ENCODE measurements around the gene STK16.

Gene STK16

DNA sequence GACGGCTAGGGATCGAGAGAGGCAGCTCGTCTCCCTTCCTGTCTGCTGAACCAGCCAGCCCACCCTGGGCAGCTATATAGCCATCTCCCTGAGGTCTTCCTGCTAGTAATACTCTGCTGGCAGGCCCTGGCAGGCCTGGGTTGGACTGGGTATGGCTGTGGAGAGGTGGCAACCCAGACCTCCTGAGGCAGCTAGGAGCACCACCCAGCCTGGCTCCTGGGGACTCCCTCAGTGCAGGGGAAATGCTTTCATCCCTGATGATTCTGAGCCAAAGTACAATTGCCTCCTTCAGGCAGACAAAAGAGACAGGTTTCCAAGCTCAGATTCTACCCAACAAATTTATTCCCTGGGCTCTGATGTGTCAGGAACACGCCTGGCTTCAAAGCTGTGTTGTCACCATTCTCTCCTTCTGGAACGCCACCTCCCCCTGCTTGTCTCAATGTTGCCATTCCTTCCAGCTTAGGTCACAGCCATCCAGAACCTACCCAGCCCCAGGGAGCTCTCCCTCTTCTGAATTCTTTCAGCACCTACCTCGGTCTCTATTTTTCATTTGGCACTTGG is 29.2 kb downstream of the STK16 start:
- no peak overlapping the region for H3K4me3 ChIP-seq (ENCODE audit: low read length)
- 47% methylated on average over 6 of the region's 6 CpGs for WGBS
- H3K27ac ChIP-seq (ENCODE audit: low read depth, low read length): peak overlapping the region; percentile 59
- peaks cover 20% of the 10 kb centered on the region for H3K4me1 ChIP-seq (ENCODE audit: insufficient read depth, low read length)
- H3K27me3 ChIP-seq (ENCODE audit: insufficient read depth, low read length): no peaks in the 10 kb centered on the region
- H3K36me3 ChIP-seq (ENCODE audit: insufficient read depth, low read length): no peaks in the 10 kb centered on the region
- H3K9me3 ChIP-seq (ENCODE audit: insufficient read depth, low read depth, low read length): no peaks in the 10 kb centered on the region
- peak overlapping the region; percentile 12; the same call in 1 of the 2 replicates for H3K9ac ChIP-seq (ENCODE audit: low read depth, low read length)

GRCh38 chr2:219277703-219278654 is 32.7 kb downstream of the STK16 start:
- Histone ChIP-seq H3K4me1 (ENCODE audit: insufficient read depth, low read length) (peaks cover 20% of the 10 kb centered on the region), H3K4me3 (ENCODE audit: low read length) (peak overlapping the region; percentile 62)
- WGBS: 31% methylated on average over 25 of the region's 25 CpGs

GRCh38 chr2:219278655-219279150 is 33.4 kb downstream of the STK16 start:
- Histone ChIP-seq H3K4me3 (ENCODE audit: low read length) (peak overlapping the region; percentile 62), H3K4me1 (ENCODE audit: insufficient read depth, low read length) (peaks cover 20% of the 10 kb centered on the region), H3K9me3 (ENCODE audit: insufficient read depth, low read depth, low read length) (no peaks in the 10 kb centered on the region), H3K27ac (ENCODE audit: low read depth, low read length) (peak overlapping the region; percentile 75; the same call in 1 of the 2 replicates), H3K27me3 (ENCODE audit: insufficient read depth, low read length) (no peaks in the 10 kb centered on the region), H3K9ac (ENCODE audit: low read depth, low read length) (peak overlapping the region; percentile 32; the same call in 1 of the 2 replicates), H3K36me3 (ENCODE audit: insufficient read depth, low read length) (peaks cover 13% of the 10 kb centered on the region)
- WGBS: 14% methylated on average over 6 of the region's 9 CpGs

More at GRCh38 chr2:219277703-219278654, 32.7 kb downstream of the STK16 start:
- peak overlapping the region; percentile 75; the same call in 1 of the 2 replicates for H3K27ac ChIP-seq (ENCODE audit: low read depth, low read length)
- no peaks in the 10 kb centered on the region for H3K9me3 ChIP-seq (ENCODE audit: insufficient read depth, low read depth, low read length)
- H3K36me3 ChIP-seq (ENCODE audit: insufficient read depth, low read length): peaks cover 12% of the 10 kb centered on the region
- no peaks in the 10 kb centered on the region for H3K27me3 ChIP-seq (ENCODE audit: insufficient read depth, low read length)
- H3K9ac ChIP-seq (ENCODE audit: low read depth, low read length): no peak overlapping the region

- Histone ChIP-seq H3K4me3 (ENCODE audit: low read length) (peak within 1 kb of the TSS; percentile 62), H3K4me1 (ENCODE audit: insufficient read depth, low read length) (peaks cover 17% of the 10 kb centered on the region), H3K9me3 (ENCODE audit: insufficient read depth, low read depth, low read length) (no peaks in the 10 kb centered on the region), H3K36me3 (ENCODE audit: insufficient read depth, low read length) (peaks cover 13% of the 10 kb centered on the region), H3K27me3 (ENCODE audit: insufficient read depth, low read length) (no peaks in the 10 kb centered on the region), H3K27ac (ENCODE audit: low read depth, low read length) (peak within 1 kb of the TSS; percentile 75; the same call in 1 of the 2 replicates), H3K9ac (ENCODE audit: low read depth, low read length) (peak within 1 kb of the TSS; percentile 32)
- whole genome bisulfite sequencing: under 1% methylated on average over 65 of the region's 65 CpGs
Measured at GRCh38 chr2:219279151-219279915, 34.1 kb downstream of the STK16 start, which contains the start of gene DNAJB2. Gene DNAJB2 (plus strand): TSS chr2:219279366. CDS start chr2:219279834, 468 bp downstream.

GRCh38 chr2:219279916-219280516 is 34.7 kb downstream of the STK16 start:
- peak overlapping the region; percentile 32; the same call in 1 of the 2 replicates for H3K9ac ChIP-seq (ENCODE audit: low read depth, low read length)
- H3K27ac ChIP-seq (ENCODE audit: low read depth, low read length): peak overlapping the region; percentile 75; the same call in 1 of the 2 replicates
- peaks cover 15% of the 10 kb centered on the region for H3K4me1 ChIP-seq (ENCODE audit: insufficient read depth, low read length)
- no peaks in the 10 kb centered on the region for H3K9me3 ChIP-seq (ENCODE audit: insufficient read depth, low read depth, low read length)
- peak overlapping the region; percentile 62 for H3K4me3 ChIP-seq (ENCODE audit: low read length)
- 45% methylated on average over 12 of the region's 12 CpGs for WGBS
- H3K27me3 ChIP-seq (ENCODE audit: insufficient read depth, low read length): no peaks in the 10 kb centered on the region
- peaks cover 15% of the 10 kb centered on the region for H3K36me3 ChIP-seq (ENCODE audit: insufficient read depth, low read length)

- peaks cover 15% of the 10 kb centered on the region for H3K4me1 ChIP-seq (ENCODE audit: insufficient read depth, low read length)
- WGBS: 91% methylated on average over 4 of the region's 4 CpGs
- peaks cover 15% of the 10 kb centered on the region for H3K36me3 ChIP-seq (ENCODE audit: insufficient read depth, low read length)
- H3K9ac ChIP-seq (ENCODE audit: low read depth, low read length): no peak overlapping the region
- H3K9me3 ChIP-seq (ENCODE audit: insufficient read depth, low read depth, low read length): no peaks in the 10 kb centered on the region
- no peaks in the 10 kb centered on the region for H3K27me3 ChIP-seq (ENCODE audit: insufficient read depth, low read length)
- no peak overlapping the region for H3K4me3 ChIP-seq (ENCODE audit: low read length)
- H3K27ac ChIP-seq (ENCODE audit: low read depth, low read length): no peak overlapping the region
Measured at GRCh38 chr2:219280651-219281050, 35.4 kb downstream of the STK16 start.

DNA sequence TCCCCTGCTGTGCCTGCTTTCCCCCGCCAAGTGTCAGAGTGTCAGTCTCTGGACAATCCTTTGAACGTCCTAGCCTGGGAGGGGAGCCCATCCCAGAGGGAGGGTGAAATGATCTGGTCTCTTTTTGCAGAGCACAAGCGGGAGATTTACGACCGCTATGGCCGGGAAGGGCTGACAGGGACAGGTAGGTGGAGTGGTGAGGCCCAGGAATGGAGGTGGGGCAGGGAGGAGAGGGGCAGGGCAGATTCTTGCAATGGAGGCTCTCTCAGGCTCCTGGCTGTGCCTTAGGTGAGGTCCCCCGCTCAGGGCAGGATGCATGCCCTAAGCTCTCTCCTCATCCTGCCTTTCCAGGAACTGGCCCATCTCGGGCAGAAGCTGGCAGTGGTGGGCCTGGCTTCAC is 36.3 kb downstream of the STK16 start:
- peaks cover 15% of the 10 kb centered on the region for H3K36me3 ChIP-seq (ENCODE audit: insufficient read depth, low read length)
- H3K27me3 ChIP-seq (ENCODE audit: insufficient read depth, low read length): no peaks in the 10 kb centered on the region
- H3K9me3 ChIP-seq (ENCODE audit: insufficient read depth, low read depth, low read length): no peaks in the 10 kb centered on the region
- whole genome bisulfite sequencing: 71% methylated on average over 8 of the region's 8 CpGs
- H3K4me3 ChIP-seq (ENCODE audit: low read length): no peak overlapping the region
- no peak overlapping the region for H3K27ac ChIP-seq (ENCODE audit: low read depth, low read length)
- no peak overlapping the region for H3K9ac ChIP-seq (ENCODE audit: low read depth, low read length)
- H3K4me1 ChIP-seq (ENCODE audit: insufficient read depth, low read length): peaks cover 19% of the 10 kb centered on the region

GRCh38 chr2:219282375-219282774 is 37.1 kb downstream of the STK16 start:
- no peaks in the 10 kb centered on the region for H3K9me3 ChIP-seq (ENCODE audit: insufficient read depth, low read depth, low read length)
- no peak overlapping the region for H3K27ac ChIP-seq (ENCODE audit: low read depth, low read length)
- no peak overlapping the region for H3K9ac ChIP-seq (ENCODE audit: low read depth, low read length)
- H3K27me3 ChIP-seq (ENCODE audit: insufficient read depth, low read length): no peaks in the 10 kb centered on the region
- no peak overlapping the region for H3K4me3 ChIP-seq (ENCODE audit: low read length)
- peaks cover 16% of the 10 kb centered on the region for H3K4me1 ChIP-seq (ENCODE audit: insufficient read depth, low read length)
- peaks cover 15% of the 10 kb centered on the region for H3K36me3 ChIP-seq (ENCODE audit: insufficient read depth, low read length)
- WGBS: 96% methylated on average over 5 of the region's 5 CpGs

- 93% methylated on average over 17 of the region's 17 CpGs for WGBS
- H3K9ac ChIP-seq (ENCODE audit: low read depth, low read length): no peak overlapping the region
- H3K4me3 ChIP-seq (ENCODE audit: low read length): no peak overlapping the region
- H3K9me3 ChIP-seq (ENCODE audit: insufficient read depth, low read depth, low read length): no peaks in the 10 kb centered on the region
- H3K4me1 ChIP-seq (ENCODE audit: insufficient read depth, low read length): peaks cover 12% of the 10 kb centered on the region
- no peaks in the 10 kb centered on the region for H3K27me3 ChIP-seq (ENCODE audit: insufficient read depth, low read length)
- H3K36me3 ChIP-seq (ENCODE audit: insufficient read depth, low read length): peaks cover 15% of the 10 kb centered on the region
- H3K27ac ChIP-seq (ENCODE audit: low read depth, low read length): no peak overlapping the region
Measured at GRCh38 chr2:219282943-219283581, 37.8 kb downstream of the STK16 start.

All from HUES64 (cell line).